KG1 (cell line): ENCODE measurements around the gene MLF1.
A peak's percentile ranks its signal among the peaks of the same experiment; 100 is the strongest.
"Not testable (repeated sequence)": the region's sequence is repeated elsewhere in the genome, so short reads cannot be mapped to it uniquely, and the experiment has no call there.

Experiments used
- DNase-seq: peaks from one replicate; lab custom pipeline; 2025; lab: John Stamatoyannopoulos, UW

MLF1 gene, protein sequence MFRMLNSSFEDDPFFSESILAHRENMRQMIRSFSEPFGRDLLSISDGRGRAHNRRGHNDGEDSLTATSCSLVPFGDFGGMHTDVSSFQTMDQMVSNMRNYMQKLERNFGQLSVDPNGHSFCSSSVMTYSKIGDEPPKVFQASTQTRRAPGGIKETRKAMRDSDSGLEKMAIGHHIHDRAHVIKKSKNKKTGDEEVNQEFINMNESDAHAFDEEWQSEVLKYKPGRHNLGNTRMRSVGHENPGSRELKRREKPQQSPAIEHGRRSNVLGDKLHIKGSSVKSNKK

DNA sequence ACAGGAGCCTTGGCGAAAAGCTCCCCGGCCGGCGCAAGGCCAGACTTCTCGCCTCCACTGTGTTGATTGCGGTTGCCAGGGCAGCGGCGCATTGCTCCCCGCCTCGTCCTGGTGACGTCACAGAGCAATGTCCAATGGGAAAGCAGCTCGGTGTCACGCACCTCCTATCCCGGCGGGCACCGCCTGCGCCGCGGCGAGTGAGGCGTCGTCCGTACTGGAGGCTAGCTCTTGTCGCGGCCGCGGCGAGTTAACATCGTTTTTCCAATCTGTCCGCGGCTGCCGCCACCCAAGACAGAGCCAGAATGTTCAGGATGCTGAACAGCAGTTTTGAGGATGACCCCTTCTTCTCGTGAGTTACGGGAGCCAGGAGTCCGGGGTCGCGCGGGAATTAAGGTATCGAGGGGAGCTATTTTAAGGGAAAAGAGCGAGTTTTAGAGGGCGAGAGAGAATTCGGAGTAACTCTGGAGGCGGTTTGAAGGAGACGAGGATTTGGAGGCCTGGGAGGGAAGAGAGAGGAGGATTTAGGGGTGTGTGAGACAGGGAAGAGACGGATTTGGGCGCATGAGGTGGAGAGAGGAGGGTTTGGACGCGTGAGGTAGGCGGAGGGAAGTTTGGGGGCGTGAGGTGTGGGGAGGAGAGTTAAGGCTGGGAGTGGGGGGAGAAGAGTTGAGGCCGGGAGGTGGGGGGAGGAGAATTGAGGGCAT, at the start of gene MLF1:
TSS of gene MLF1 (plus strand) at position 196 of the 704 bp plus-strand sequence. CDS start at position 303, 107 bp downstream.
- peak; percentile 39 for DNase-seq

DNA sequence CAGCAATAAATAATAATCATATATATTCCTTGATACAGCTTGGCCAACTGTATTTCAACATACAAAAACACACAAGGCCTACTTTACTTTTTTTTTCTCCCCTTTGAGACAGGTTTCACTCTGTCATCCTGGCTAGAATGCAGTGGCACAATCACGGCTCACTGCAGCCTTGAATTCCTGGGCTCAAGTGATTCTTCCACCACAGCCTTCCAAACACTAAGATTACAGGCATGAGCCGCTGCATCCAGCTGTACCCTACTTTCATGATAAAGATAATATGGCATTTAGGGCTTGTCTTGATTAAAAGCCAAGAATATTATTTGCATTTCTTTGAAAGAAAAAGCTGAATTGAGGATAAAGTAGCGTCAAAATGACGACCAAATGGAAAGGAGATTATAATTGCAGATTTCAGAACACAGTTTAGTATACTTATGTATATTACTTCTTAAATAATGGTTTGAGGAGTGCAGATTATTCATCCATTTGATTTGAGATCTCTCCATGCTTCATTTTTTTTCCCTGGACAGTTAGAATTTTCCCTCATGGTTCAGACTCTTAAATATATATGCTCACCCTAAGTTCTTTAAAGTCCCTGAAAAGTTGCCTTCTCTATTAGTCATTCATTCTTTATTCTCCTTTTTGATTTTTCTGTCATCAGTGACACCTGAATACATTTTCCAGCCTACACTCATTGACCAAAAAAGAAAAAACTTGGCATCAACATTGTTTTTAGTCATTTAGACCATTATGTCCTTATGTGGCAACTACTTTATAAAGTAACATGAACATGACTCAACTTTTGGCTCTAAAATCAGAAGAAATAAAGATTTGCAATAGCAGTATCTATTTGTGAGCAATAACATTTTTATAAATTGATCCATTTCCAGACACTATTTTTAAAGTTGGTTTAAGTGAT, 48.5 kb upstream of the MLF1 start:
- DNase-seq: no peak

DNA sequence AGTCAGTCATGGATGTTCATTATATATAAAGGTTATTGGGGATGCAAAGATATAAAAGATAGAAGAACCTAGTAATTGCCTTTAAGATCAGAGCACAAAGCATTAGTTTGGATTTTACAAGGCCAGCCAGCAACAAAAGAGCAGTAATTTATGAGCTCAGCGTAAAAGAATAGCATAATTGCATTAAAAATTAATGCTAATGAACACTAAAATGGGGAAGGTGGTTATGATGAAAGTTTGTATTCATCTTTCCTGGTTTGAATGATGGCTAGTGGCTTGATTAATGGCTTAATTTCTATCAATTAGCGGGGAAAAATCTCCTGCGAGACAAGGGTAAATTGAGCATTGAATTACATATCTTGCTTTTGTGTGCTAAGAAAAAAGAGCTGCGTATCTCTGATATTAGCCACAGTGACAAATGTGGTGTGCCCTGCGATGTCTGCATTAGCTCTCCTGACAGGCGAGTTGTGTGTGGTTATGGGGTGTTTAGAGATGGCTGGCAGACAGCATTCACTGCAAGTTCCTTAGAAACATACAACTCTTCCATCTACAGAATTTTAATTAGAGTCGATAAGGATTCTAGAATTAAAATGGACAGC, 42.8 kb upstream of the MLF1 start:
- no peak for DNase-seq

DNA sequence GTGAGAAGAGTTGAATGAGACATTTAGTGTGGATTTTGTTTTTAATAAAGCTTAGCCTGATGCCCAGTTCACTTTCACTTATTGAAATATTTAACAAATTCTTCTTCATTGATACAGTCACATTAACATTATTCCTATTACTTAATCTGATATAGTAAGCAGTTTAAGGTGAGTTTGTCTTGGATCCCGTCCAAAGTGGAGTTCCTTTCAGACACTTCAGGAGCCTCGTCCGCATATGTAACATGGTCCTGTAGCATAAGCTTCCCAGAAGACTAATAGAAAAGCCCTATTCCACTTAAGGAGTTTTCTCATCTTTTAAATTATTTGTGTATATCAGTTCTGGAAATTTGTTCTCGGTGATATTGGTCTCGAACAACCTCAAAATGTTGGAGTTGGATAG, 39.7 kb upstream of the MLF1 start:
- DNase-seq: no peak

DNA sequence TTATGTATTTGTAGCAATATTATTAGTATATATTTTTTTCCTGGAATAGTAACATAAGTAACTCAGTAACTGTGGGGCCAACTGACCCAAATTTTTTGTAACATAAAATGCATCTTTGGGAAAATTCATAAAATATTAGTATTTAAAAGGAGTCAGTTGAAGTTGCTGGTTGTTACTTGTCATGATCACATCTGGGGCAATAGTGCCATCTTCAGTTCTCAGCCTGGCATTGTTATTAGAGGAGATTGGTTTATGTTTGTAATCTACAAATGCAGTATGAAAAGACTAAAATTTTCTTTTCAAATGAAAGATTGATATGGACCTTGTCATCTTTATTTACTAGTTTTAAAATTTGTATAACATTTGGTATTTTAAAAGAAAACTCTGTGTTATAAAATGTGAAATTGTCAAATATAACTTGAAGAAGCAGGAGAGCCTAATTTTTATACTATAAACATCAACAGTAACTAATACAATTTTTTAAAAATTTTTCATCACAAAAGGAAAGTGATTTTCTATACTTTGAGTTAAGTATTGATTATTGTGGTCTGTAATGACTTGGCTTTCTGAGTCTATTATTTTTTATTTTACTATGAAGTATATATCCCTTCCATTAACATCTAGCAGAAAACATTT, 38.8 kb upstream of the MLF1 start:
- no peak for DNase-seq

DNA sequence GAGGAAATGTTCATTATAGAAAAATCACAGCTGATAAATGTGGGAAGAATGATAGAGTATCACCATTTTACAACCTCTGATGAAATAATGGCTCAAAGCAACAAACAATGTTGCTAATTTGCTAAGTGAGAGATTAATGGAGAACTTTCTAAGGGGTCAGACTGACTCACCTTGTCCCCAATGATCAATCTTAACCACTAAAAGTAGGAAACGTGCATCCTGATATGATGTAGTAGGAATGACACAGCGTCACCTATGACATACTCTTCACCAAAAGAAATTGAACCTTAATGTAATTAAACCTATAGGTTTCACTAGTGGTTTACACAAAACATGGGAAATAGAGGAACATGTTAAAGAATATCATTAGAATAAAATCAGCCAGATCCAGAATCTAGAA, 35.1 kb upstream of the MLF1 start:
- no peak for DNase-seq

DNA sequence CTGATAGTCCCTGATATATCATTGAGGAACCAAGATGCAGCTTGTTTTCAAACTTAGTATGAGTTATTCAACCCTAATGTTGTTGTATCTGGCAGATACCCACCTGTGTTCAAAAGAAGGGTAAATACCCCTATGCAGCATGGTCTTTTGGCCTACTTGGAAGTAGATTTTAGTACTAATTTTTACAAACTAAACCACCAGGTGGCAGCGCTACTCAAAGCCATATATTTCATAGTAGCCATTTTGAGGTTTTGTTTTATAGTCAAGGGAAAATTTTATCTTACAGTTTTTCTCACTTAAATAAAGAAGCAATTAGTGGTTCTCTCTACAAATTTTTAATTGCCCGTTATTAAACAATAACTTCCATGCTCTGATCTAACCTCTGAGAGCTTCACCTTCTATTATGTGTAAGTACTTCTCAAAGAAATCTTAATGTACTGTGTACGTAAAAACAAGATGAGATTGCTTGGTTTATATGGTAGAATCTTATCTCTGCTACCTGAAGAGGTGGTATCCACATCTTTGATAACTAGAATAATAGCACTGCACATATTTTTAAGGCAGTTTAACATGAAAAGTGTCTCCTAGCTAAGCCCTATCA, 31.5 kb upstream of the MLF1 start:
- DNase-seq: peak; percentile 54

DNA sequence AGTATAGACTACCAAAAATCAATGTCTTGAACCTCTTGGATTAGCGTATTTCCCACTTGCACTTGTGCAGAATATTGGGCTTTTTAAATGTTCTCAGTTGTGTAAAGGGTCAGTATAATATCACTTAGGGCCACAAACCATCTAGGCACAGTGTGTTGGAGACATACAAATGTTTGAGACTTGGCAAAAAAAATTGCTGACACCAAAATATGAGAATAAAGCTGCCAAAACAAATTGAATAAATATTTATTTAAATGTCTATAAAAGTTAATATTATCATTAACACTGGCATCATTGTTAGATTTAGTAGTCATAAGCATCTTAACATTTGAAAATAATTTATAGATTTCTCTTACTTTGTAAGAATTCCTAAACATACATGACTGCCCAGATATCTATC, 30.9 kb upstream of the MLF1 start:
- DNase-seq: no peak

DNA sequence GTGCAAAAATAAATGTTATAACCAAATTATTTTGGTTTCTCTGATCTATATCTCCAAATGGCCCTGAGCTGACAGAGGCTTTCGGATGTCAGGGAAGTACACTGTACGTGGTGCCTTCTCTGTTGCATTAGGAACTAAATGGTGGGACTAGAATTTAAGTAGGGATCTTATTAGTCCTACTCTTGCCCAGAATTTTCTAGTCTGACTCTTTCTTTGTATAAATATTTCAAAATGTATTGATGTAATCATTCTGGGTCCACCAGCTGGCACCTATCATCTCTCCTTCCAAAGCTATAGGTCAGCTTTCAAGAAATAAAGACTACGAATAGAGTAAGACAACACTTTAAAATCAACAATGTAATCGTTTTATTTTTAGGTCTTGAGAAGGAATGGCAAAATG, 22.3 kb upstream of the MLF1 start:
- no peak for DNase-seq

DNA sequence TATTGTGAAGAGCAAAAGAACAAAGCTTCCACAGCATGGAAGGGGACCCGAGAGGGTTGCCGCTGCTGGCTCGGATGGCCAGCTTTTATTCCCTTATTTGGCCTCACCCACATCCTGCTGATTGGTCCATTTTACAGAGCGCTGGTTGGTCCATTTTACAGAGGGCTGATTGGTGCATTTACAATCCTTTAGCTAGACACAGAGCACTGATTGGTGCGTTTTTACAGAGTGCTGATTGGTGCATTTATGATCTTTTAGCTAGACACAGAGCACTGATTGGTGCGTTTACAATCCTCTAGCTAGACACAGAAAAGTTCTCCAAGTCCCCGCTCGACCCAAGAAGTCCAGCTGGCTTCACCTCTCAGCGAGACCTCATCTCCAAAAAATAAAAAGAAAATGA, 21.1 kb upstream of the MLF1 start:
- not testable (repeated sequence) for DNase-seq

DNA sequence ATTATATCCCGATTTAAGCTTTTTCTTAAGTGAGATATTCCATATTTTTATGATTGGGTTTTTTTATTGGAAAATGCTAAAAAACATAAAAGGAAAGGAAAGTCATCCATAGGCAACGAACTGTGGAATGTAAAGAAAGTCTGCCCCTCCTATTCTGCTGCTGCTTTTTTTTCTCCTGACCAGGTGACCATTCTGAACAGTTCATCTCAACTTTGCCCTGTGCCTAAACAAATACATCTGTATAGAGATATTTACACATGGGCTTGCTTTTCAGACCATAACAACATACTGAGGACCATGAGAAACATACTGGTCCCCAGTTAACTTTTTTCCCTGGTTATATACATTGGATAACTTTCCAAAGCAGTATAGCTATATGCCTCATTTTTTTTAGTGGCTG, 18.9 kb upstream of the MLF1 start:
- DNase-seq: no peak

DNA sequence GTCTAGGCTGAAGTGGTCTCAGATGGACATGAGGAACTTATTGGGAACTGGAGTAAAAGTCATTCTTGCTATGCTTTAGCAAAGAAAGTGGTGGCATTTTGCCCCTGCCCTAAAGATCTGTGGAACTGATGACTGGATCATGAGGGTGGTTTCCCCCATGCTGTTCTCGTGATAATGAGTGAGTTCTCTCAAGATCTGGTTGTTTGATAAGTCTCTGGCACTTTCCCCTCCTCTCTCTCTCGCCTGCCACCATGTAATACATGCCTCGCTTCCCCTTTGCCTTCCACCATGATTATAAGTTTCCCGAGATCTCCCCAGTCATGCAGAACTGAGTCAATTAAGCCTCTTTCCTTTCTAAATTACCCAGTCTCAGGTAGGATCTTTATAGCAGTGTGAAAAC, 11.5 kb upstream of the MLF1 start:
- DNase-seq: no peak

DNA sequence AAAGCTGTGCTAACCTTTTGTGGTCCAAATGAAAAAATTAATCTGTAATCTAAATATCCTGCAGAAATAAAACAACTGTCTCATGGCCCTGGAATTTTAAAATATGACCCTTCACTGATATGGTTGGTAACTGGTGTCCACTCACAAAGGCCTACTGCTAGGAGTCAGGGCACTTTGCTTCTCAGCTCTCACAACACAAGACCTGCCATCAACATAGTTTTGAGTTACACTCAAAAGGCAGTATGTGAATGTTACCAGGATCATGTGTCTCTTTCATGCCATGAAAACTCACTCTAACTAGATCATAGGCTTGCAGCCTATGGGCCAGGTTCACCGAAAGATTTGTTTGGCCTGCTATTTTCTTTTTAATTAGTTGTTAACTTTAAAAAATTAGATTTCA, 10.0 kb upstream of the MLF1 start:
- DNase-seq: no peak

DNA sequence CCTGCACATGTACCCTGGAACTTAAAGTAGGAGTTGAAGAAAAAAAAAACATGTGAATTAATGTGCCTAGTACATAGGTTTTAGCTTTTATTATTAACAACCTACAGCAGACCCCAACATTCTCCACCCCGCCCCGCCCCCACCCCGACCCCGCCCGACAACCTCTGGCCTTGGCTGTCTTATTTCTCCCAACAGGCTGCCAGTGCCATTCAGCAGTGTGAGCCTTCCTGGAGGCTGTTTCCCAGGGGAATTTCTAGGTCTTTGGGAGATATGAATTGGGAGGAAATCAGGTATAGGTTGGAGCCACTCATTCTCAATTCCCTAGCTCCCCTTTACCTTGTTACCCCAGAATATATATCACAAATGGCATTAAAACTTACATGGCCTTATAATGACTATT, 8.3 kb upstream of the MLF1 start:
- DNase-seq: no peak

DNA sequence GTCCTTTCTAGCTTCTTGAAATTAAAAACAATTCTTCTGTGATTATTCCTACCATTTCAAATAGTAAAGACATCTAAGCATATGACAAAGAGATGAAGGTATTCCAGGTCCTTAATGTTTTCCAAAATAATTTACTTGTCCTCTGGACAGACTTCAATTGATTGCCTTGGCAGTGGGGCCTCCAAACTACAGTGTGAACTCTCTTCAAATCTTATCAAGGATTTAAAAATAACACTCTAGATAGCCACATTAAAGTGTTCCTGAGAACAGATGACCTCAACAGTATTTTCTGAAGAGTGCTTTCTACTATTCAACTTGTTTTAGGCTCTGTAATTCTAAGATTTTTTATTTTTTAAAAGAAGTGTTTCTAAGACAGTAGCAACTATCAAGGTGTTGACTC, 7.9 kb upstream of the MLF1 start:
- DNase-seq: no peak

DNA sequence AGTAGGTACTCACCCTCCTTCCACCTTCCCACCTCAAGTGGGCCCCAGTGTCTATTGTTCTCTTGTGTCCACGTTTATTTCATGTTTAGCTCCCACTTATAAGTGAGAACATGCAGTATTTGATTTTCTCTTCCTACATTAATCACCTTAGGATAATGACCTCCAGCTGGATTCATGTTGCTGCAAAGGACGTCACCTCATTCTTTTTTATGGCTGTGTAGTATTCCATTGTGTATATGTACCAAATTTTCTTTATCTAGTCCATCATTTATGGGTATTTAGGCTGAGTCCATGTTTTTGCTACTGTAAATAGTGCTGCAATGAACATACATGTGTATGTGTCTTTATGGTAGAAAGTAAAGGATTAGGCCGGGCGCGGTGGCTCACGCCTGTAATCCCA, 5.9 kb upstream of the MLF1 start:
- DNase-seq: no peak

DNA sequence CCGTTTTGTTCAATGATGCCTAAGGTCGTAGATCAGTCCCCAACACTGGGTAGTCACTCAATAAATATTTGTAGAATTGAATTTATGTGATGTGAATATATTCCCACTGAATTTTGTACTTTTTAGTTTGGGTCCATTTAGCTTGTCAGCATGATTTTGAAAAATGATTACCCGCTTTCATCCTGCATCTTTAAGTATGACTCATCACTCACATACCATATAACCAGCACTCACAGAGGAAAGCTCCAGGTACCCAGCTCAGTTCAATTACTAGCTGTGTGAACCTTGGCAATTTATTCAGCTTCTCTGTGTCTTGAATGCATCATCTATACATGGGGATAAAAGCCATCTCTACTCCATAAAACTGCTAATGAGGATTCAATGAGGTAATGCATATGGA, 2.2 kb upstream of the MLF1 start:
- DNase-seq: no peak

DNA sequence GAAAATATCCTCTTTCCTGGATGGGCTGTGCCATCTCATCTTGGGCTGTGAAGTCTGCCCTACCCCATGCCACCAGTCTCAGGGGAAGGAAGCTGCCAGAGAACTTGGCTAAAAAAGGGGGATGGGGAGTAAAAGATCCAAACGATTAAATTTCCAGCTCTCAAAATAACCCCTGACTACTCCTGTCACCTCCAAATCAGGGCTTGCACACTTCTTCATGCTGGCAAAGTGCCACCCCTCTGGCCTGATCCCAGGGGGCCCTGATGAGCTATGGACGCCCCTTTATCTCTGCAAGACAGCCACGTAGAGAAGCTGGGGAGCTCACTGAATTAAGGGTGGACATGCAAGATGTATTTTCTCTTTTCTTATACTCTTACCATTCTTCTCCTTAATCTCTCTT, 1.2 kb upstream of the MLF1 start:
- DNase-seq: no peak

DNA sequence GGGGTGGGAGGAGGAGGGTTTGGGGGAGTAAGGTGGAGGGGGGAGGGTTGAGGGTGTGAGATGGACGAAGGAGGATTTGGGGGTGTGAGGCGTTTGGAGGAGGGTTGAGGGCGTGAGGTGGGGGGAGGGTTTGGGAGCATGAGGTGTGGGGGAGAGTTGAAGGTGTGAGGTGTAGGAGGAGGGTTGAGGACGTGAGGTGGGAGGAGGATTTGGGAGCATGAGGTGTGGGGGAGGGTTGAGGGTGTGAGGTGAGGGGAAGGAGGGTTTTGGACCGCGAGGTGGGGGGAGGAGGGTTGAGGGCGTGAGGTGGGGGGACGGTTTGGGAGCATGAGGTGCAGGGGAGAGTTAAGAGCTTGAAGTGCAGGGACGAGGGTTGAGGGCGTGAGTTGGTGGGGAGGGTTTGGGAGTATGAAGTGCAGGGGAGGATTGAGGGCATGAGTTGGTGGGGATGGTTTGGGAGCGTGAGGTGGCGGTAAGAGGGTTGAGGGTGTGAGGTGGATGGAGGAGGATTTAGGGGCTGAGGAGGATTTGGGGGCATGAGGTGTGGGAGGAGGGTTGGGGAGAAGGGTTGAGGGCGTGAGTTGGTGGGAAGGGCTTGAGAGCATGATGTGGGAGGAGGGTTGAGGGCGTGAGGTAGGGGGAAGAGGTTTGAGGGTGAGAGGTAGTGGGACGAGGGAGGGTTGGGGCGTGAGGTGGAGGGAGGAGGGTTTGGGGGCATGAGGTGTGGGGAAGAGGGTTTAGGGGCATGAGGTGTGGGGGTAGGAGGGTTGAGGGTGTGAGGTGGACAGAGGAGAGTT, 1.2 kb downstream of the MLF1 start:
- no peak for DNase-seq

DNA sequence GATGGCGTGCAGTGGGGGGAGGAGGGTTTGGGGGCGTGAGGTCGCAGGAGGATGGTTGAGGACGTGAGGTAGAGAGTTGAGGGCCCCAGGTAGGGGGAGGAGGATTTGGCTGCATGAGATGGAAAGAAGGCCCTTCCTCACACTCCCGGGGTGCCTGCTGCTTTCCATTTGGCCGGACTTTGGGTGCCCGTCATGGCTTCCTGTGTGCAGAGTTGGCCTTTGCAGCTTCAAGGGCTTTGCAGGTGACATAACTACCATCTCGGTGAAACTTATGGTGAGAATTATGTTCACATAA, 1.7 kb downstream of the MLF1 start:
- no peak for DNase-seq

DNA sequence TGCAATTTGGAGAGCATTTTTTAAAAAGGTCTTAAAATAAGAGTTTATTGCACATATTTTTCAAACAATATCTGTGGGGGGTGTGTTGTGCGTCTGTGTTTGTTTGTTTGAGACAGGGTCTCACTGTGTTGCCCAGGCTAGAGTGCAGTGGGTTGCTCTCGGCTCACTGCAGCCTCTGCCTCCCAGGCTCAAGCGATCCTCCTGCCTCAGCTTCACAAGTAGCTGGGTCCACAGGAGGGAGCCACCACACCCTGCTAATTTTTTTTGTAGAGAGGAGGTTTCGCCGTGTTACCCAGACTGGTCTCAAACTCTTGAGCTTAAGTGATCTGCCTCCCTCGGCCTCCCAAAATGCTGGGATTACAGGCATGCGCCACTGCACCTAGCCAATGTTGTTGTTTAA, 2.7 kb downstream of the MLF1 start:
- no peak for DNase-seq
